NT2/D1 (cell line): ENCODE results near the gene BNIP1.

ENCODE experiments used
- SUZ12 ChIP-seq: IDR thresholded peaks from 2 replicates; pipeline ENCODE4 v1.6.1; 2011; ENCODE audit not compliant: insufficient read length, insufficient read depth; ENCODE audit errors: extremely low read depth
- YY1 ChIP-seq: IDR thresholded peaks from 2 replicates; pipeline ENCODE4 v1.6.1; 2011; ENCODE audit not compliant: insufficient read length, insufficient read depth
- ZNF274 ChIP-seq: IDR thresholded peaks from 2 replicates; pipeline ENCODE4 v1.6.1; 2011; ENCODE audit warnings: mild to moderate bottlenecking, low read depth, low read length

- TF ChIP-seq ZNF274: no peak
- TF ChIP-seq SUZ12: no peak
- TF ChIP-seq YY1: no peak
Observed at GRCh38 chr5:173123416-173123815, 20.9 kb upstream of the BNIP1 start.
